ENCODE results near the gene TBL1X. TPM values are rescaled to one million over a fixed set of nuclear protein-coding genes. Genes with fewer than 3 reads are reported as not detected.
A peak's percentile ranks its signal among the peaks of the same experiment; 100 is the strongest.

The TBL1X gene
- total and polyA plus RNA-seq, 7 donors, result 6.5 to 25.8 (median 16.1) TPM

DNA sequence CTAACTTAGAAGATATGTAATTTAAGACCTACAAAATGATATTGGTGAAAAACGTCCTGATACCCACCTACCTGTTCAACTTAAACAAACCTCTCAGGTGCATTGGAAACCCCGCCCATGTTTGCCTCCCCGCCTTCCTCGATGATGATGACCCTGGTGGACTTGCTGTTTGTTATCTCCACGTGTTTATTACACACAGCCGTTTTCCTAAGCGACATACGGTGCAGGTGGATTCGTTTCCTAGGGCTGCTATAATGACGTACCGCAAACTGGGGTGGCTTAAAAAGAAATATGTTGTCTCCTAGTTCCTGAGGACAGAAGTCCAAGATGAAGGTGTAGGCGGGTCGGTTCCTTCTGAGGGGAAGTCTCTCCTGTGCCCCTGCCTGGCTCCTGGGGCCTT lies 190.1 kb downstream of the TBL1X start:
- Histone ChIP-seq H3K4me3 (no peak overlapping the region), H3K27ac (no peak overlapping the region), H3K9me3 (no peaks in the 10 kb centered on the region), H3K4me1 (peaks cover 0 to 18% (median 4%) of the 10 kb centered on the region in 4 donors), H3K27me3 (no peaks in the 10 kb centered on the region), H3K36me3 (no peaks in the 10 kb centered on the region)
- DNase-seq, result no peak
- intact Hi-C loops (cut with DNase I), result no loop called here
- no peak for TF ChIP-seq EP300 (IDR thresholded peaks at IDR 0.05)
- no peak for TF ChIP-seq CTCF (IDR thresholded peaks at IDR 0.05)
- TF ChIP-seq POLR2A (IDR thresholded peaks at IDR 0.05), result no peak
- TF ChIP-seq POLR2AphosphoS5 (IDR thresholded peaks at IDR 0.05), result no peak
- WGBS, 2 donors, result 38 to 79% methylated on average over 13 of the region's 13 CpGs

DNA sequence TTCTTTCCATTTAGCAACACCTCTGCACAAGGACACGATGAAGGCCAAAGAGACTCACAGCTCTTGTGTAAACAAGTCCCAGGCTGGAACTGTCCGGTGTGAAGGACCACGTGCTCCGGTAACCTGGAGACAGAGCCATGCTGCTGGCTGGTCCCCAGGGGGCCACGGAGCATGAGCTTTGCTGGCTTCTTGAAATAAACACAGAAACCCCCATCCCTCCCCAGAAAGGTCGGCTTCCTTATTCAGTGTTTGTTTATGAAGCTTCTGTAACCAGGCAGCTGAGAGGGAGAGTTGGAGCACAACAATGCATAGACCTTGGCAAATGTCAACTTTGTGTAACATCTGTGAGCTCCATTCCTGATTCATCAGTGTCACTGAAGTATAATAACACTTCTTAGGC lies 191.4 kb downstream of the TBL1X start:
- no peaks in the 10 kb centered on the region for H3K9me3 ChIP-seq
- H3K36me3 ChIP-seq, result no peaks in the 10 kb centered on the region
- intact Hi-C loops (cut with DNase I), result no loop called here
- no peak for DNase-seq
- TF ChIP-seq POLR2AphosphoS5 (IDR thresholded peaks at IDR 0.05) (peak in 1 of 4 donors; percentile 12), POLR2A (IDR thresholded peaks at IDR 0.05) (no peak), CTCF (IDR thresholded peaks at IDR 0.05) (no peak), EP300 (IDR thresholded peaks at IDR 0.05) (no peak)
- 65 to 73% methylated on average over 6 of the region's 6 CpGs for WGBS, 2 donors
- H3K4me1 ChIP-seq, result peaks cover 0 to 18% (median 4%) of the 10 kb centered on the region in 4 donors
- H3K27me3 ChIP-seq, result no peaks in the 10 kb centered on the region
- no peak overlapping the region for H3K4me3 ChIP-seq
- peak overlapping the region in 3 of 4 donors; percentile 52 to 55 (median 55) for H3K27ac ChIP-seq

DNA sequence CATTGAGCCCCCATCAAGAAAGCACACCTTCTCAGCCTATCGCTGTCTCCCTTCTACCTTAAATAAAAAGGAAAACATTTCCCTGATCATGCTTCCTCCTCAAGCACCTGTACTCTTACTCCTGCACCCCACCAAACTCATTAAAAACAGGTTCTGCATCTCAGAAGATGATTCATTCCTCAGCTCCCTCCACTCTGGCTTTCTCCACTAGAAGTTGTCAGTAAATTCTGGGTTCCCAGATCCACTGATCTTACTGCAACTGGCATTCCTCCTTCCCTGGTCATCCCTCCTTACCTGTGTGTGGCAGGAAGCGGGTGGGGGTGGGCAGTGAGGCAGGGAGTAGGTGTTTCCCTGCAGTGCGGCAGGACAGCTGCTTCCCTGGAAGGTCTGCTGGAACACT lies 192.0 kb downstream of the TBL1X start:
- Histone ChIP-seq H3K36me3 (no peaks in the 10 kb centered on the region), H3K4me3 (no peak overlapping the region), H3K9me3 (no peaks in the 10 kb centered on the region), H3K27me3 (no peaks in the 10 kb centered on the region), H3K4me1 (peaks cover 0 to 15% (median 4%) of the 10 kb centered on the region in 4 donors), H3K27ac (peak overlapping the region in 3 of 4 donors; percentile 52 to 55 (median 55))
- no peak for DNase-seq
- intact Hi-C loops (cut with DNase I), result no loop called here
- no peak for TF ChIP-seq CTCF (IDR thresholded peaks at IDR 0.05)
- TF ChIP-seq EP300 (IDR thresholded peaks at IDR 0.05), result no peak
- no peak for TF ChIP-seq POLR2AphosphoS5 (IDR thresholded peaks at IDR 0.05)
- no peak for TF ChIP-seq POLR2A (IDR thresholded peaks at IDR 0.05)
- WGBS, 2 donors, result 65 to 98% methylated on average over 3 of the region's 3 CpGs

DNA sequence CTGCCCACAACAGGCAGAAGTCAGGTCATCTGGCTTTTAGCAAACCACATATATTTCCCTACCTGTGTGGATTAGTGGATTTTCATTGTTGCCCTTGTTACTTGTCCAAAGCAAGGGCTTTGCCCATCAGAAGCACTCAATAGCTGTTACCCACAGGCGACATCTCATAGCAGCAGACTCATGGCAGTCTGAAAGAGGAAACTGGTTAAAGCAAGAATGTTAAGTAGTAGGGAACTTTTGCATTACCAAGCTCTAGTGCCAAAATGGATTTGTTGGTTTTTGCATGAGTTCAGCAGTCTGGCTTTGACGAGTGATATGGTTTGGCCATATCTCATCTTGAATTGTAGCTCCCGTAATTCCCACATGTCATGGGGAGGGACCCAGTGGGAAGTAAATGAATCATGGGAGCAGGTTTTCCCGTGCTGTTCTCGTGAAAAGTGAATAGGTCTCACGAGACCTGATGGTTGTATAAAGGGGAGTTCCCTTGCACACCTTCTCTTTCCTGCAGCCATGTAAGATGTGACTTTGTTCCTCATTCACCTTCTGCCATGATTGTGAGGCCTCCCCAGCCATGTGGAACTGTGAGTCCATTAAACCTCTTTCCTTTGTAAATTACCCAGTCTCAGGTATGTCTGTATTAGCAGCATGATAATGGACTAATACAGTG lies 192.9 kb downstream of the TBL1X start:
- H3K27ac ChIP-seq, result peak overlapping the region in 1 of 4 donors; percentile 52
- H3K4me1 ChIP-seq, result peaks cover 0 to 13% (median 4%) of the 10 kb centered on the region in 4 donors

More for the DNA sequence above, 192.9 kb downstream of the TBL1X start:
- Histone ChIP-seq H3K9me3 (no peaks in the 10 kb centered on the region), H3K36me3 (no peaks in the 10 kb centered on the region), H3K27me3 (no peaks in the 10 kb centered on the region), H3K4me3 (no peak overlapping the region)
- 83 to 88% methylated on average over 6 of the region's 6 CpGs for WGBS, 2 donors
- TF ChIP-seq CTCF (IDR thresholded peaks at IDR 0.05) (no peak), POLR2A (IDR thresholded peaks at IDR 0.05) (no peak), EP300 (IDR thresholded peaks at IDR 0.05) (no peak), POLR2AphosphoS5 (IDR thresholded peaks at IDR 0.05) (no peak)
- no peak for DNase-seq
- intact Hi-C loops (cut with DNase I), result no loop called here
